ENCODE measurements around the gene GAS6. TPM values are rescaled to one million over a fixed set of nuclear protein-coding genes. Genes with fewer than 3 reads are reported as not detected.

The GAS6 gene
- total and polyA plus RNA-seq, 12 donors = 7.1 to 109 (median 82.9) TPM

GRCh38 chr13:113825841-113826240 lies 38.0 kb downstream of the GAS6 start:
- Histone ChIP-seq H3K27ac (no peak overlapping the region), H3K27me3 (no peaks in the 10 kb centered on the region), H3K36me3 (replicated peaks in 1 of 2) (peaks cover 0 to 24% of the 10 kb centered on the region in 2 donors), H3K4me1 (replicated peaks in 1 of 2) (peaks cover 7 to 8% of the 10 kb centered on the region in 2 donors), H3K9me3 (replicated peaks in 1 of 3) (no peaks in the 10 kb centered on the region), H3K4me3 (no peak overlapping the region)
- no peak for DNase-seq
- TF ChIP-seq CTCF (IDR thresholded peaks at IDR 0.05) (no peak), POLR2A (IDR thresholded peaks at IDR 0.05) (no peak)
- 82 to 90% (median 86%) methylated on average over 11 to 16 of the region's 16 CpGs; no CpG with 5 or more reads in 1 of the 4 donors for WGBS, 4 donors
- intact Hi-C loops (cut with DNase I) = no loop called here

- 82 to 99% (median 92%) methylated on average over 8 to 19 of the region's 19 CpGs for WGBS, 4 donors
- Histone ChIP-seq H3K4me1 (replicated peaks in 1 of 2) (peaks cover 13 to 18% of the 10 kb centered on the region in 2 donors), H3K27ac (no peak overlapping the region), H3K9me3 (replicated peaks in 1 of 3) (no peaks in the 10 kb centered on the region), H3K4me3 (no peak overlapping the region), H3K27me3 (no peaks in the 10 kb centered on the region), H3K36me3 (replicated peaks in 1 of 2) (peaks cover 0 to 24% of the 10 kb centered on the region in 2 donors)
- TF ChIP-seq CTCF (IDR thresholded peaks at IDR 0.05) (no peak), POLR2A (IDR thresholded peaks at IDR 0.05) (no peak)
- intact Hi-C loops (cut with DNase I) = no loop called here
- no peak for DNase-seq
Observed at GRCh38 chr13:113823771-113824170, 40.1 kb downstream of the GAS6 start.

DNA sequence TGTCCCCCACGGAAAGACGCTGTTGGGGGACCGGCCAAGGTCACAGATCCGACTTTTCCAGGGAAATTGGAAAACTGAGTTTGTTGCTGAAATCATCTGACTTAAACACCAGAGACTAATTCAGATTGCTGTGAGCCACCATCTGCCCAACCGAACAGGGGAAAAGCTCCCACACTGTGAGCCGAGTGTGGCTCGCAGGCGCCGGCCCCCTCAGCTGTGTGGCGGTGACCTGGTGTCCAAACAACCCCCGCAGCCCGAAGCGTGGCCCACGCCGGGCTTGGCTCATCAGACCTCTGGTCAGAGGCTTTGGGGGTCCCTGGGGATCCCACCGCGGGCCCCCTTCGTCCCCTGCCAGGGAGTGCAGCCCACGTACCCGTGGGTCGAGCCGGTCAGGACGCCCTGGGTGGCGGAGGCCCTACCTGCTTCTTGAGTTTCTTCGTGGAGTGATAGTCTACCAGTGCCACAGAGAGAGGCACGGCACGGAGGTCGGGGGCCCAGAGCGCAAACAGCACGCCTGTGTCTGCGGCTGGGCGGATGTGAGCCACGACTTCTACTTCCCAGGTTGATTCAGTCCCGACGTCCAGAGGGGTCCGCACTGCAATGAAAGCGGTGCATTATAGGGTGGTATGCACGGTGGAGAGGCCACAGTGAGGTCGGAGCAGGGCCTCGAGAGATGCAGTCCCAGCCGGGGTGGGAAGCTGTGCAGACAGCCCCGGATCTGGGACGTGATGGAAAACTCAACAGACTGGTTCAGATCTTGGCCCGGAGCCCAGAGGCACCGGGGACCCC lies 40.7 kb downstream of the GAS6 start:
- intact Hi-C loops (cut with DNase I) = no loop called here
- TF ChIP-seq CTCF (IDR thresholded peaks at IDR 0.05) (no peak), POLR2A (IDR thresholded peaks at IDR 0.05) (no peak)
- Histone ChIP-seq H3K9me3 (replicated peaks in 1 of 3) (no peaks in the 10 kb centered on the region), H3K36me3 (replicated peaks in 1 of 2) (peaks cover 0 to 20% of the 10 kb centered on the region in 2 donors), H3K4me3 (no peak overlapping the region), H3K27ac (no peak overlapping the region), H3K4me1 (replicated peaks in 1 of 2) (peaks cover 13 to 18% of the 10 kb centered on the region in 2 donors), H3K27me3 (no peaks in the 10 kb centered on the region)
- DNase-seq = no peak
- WGBS, 4 donors = 84 to 93% (median 89%) methylated on average over 7 to 45 of the region's 45 CpGs

DNA sequence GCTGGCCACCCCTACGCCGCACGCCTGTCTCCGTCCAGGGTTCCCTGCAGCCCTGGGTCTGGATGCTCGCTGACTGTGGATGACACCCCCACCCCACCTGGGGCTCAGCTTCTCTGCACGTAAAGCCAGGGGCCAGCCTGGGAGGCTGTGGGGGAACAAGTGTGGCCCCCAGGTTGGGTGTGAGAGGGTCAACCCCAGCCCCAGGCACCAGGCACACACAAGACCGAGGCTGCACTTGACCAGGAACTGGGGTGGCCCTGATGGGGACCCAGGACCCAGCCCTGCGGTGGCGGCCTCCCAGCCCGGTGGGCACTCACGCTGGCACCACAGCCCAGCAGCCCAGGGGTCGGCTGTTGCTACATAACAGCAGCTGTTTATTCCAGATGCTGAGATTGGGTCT lies 41.6 kb downstream of the GAS6 start:
- H3K4me1 ChIP-seq (replicated peaks in 1 of 2) = peaks cover 13 to 18% of the 10 kb centered on the region in 2 donors

More for the DNA sequence above, 41.6 kb downstream of the GAS6 start:
- Histone ChIP-seq H3K36me3 (replicated peaks in 1 of 2) (peaks cover 0 to 13% of the 10 kb centered on the region in 2 donors), H3K27me3 (no peaks in the 10 kb centered on the region), H3K9me3 (replicated peaks in 1 of 3) (no peaks in the 10 kb centered on the region), H3K4me3 (no peak overlapping the region), H3K27ac (peak overlapping the region in 2 of 5 donors; percentile 84 to 96)
- intact Hi-C loops (cut with DNase I) = no loop called here
- TF ChIP-seq POLR2A (IDR thresholded peaks at IDR 0.05) = no peak
- TF ChIP-seq CTCF (IDR thresholded peaks at IDR 0.05) = no peak
- WGBS, 4 donors = 92 to 98% (median 95%) methylated on average over 6 to 12 of the region's 12 CpGs
- DNase-seq = no peak

All from adrenal gland (tissue), 12 donors.